ENCODE data around the gene KLHL29.
"Not testable (repeated sequence)": the region's sequence is repeated elsewhere in the genome, so short reads cannot be mapped to it uniquely, and the experiment has no call there.

The KLHL29 gene

DNA sequence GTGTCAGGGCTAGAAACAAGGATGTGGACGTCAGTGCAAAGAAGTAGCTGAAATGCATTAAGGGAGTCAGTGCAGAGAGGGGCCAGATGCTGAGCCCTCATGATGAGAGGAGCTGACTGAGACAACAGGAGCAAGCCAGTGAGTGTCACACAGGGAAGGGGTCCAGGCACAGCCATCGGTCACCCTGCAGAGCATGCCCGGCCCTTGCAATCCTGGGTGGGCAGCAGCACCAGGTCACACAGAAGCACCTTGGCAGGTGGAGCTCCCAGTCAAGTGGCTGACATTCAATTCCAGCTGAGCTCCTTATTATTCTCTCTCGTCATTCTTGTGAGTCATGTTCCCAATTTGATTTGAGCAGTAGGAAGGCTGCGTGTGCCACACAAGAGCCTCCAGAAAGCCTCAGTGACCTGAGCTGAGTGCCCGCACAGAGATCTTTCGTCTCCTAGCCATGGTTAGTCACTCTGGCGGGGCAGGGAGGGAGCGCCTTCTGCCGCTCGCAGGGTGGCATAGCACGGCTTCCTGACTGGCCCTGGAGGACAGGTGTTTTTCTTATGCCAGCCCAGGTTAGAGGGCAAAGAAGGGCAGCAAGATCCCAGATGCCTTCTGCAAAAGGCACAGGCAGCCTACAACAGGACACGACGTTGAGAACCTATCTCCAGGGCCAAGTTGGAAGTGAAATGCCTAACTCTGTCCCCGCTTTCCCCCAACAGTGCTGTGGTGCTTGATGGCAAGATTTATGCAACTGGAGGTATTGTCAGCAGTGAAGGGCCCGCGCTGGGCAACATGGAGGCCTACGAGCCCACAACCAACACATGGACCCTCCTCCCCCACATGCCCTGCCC, 321.0 kb downstream of the KLHL29 start:
- DNase-seq: no peak

DNA sequence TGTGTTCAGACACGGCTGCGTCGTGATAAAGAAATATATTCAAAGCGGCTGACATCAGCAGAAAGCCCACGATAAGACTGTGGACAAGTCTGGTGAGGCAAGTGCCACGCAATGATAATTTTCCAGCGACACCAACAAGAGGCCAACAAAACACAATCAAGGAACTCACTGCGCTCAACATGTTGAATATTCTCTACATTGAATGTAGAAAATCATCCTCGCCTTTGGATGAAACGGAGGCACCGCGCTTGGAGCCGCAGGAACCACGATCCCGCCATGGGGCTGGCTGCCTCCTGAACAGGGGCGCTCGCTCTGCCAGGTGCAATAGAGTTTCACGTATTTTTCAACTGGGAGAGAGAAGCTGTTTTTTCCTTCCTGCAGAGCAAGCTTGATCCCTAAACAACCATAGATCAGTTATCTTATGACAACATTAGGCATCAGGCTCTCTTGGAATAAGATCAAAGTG, 321.7 kb downstream of the KLHL29 start:
- DNase-seq: no peak

DNA sequence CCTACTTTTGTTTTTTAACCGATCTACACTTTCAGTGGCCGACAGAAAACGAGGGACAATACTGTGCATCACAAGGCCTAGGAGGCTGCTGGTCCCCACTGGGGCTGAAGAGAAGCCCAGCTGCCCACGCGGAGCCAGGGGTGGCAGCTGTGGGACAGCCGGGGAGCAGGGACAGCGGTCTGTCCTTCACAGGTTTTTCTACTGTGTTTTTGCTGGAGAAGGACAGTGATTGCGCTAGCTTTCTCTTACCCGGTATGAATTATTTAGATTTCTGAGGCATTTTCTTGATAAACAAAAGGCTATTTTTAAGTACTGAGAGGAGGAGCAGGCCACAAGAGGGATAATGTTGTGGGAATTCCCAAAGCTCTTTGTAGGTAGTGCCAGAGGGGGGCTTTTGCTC, 322.1 kb downstream of the KLHL29 start:
- DNase-seq: no peak

DNA sequence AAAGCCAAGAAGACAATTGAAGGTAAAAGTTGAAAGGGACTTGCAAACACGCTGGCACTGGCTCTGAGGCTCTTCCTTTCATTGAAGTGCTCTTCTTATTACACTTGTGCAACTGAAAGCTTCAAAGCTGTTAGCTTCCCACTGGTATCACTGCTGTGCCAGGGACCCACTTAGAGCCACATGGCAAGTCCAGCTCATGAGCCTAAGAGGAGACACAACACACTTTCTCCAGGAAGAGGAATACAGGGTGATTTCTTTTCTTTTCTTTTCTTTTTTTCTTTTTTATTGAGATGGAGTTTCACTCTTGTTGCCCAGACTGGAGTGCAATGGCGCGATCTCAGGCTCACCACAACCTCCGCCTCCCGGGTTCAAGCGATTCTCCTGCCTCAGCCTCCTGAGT, 323.8 kb downstream of the KLHL29 start:
- DNase-seq: no peak

DNA sequence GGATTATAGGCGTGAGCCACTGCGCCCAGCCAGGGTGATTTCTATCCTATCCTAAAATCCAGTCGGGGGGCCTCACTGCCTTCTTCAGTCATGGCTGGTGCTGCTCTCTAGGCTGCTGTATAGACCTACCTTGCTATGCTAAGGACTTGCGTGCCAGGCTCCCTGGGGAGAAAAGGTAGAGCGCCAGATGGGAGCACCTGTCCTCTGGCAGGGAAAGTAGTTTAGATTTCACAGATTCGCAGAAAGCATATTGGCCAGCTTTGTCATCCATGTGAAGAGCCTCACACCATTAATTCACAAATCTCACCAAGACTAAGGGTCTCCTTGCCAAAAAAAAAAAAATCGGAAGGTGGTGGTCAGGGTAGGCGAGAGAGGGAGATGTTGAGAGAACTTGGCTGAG, 324.3 kb downstream of the KLHL29 start:
- DNase-seq: no peak

DNA sequence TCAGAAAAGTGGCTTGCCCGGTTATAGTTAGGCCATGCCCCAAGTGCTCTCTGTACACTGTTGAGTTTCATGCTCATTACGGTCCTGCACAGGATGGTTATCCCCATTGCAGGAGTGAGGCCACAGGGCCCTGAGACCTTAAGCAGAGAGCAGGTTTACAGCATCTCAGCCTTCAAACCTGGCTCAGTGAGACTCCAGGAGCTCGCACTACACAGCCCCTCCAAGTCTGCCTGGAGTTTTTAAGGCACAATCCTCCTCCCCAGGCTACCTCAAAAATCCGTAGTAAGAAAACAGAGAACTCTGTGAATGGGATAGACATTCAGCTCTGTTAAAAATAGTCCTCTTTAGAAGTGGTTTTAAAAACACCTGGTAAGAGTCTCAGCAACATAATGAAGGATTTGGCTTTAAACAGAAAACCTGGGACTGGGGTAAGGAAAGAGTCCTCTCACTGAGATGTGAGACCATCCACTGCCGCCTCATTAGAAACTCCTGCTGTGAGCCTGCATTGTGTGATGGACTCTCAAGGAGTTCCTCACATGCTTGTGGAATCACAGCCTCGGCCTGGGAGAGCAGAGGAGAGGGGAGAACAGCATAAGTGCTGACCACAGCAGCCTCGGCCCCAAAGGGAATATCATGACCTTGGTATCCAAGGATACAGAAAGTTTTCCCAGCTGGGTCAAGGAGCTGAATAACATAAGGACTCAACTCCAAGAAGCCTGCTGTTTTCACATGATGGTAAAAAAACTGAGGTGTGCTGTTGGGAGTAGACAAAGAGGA, 327.2 kb downstream of the KLHL29 start:
- DNase-seq: no peak

DNA sequence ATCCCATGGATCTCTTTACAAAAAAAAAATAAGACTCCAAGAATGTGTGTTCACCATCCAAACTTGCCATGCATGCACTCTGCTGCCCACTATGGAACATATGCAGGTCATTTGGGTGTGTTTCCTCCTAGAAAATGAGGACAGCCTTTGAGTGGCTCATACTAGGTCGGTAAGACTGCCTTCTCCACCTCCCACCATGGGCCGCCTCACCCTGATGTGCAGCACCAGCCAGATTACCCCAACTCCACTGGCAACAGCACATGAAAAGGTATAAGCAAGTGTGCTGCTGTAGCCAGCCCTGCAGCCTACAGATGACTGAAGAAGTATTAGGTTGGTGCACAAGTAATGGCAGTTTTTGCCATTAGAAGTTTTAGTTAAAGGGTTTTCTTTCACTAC, 327.8 kb downstream of the KLHL29 start:
- no peak for DNase-seq

DNA sequence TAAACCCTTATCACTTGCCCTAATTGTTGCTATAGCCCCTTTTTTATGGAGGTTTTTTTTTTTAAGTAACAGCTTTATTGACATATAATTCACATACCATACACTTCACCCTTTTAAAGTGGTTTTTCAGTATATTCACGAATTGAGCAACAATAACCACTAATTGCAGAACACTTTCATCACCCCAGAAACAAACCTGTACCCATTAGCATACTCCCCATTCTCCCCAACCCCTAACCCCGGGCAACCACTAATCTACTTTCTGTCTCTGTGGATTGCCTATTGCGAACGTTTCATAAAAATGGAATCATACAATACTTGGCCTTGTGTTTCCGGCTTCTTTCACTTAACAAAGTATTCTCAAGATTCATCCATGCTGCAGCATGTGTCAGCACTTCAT, 328.4 kb downstream of the KLHL29 start:
- DNase-seq: no peak

DNA sequence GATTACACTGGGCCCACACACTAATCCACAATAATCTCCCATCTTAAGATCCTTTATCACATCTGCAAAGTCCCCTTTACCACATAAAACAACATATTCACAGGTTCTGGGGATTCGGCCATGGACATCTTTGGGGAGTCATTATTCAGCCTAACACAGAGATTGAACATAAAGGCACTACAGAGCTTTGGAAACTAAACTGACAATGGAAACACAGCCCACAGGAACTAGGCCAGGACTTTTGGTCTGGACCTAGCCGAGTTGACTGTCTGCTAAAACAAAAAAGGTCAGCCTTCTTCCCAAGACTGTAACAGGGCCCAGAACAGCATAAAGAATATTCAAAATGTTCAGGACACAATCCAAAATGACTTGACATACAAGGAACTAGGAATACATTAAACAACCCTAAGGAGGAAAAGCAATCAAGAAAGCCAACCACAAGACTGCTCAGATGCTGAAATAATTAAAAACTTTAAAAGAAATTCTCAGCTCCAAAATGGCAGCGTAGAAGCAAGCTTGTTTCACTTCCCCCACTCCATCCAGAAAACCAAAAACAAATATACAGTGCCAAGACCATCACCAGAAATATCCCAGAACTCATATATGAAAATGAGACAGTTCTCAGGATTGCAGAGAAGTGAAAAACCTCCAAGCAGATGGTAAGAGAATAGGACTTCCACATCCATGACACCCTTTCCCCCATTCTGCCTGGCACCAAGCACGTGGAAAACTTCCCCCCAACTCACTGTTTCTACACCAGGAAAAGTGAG, 334.1 kb downstream of the KLHL29 start:
- DNase-seq: no peak

DNA sequence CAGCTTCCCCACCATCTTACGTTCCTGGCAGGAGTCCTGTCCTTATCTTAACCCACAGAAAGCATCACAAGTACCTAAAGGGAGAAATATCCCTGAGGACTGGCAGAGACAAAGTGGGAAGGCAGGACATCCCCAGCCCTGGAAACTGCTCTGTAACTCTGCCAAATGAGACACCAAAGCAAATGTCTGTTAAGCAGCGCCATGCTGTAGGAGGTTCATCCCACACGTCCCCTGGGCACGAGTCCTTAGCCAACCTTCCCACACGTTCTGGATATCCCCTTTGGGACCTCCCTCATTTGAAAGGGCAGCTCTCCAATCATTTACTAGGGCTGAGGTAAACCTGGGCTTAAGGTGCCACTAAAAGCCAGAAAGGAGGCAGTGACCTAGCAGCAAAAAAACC, 334.7 kb downstream of the KLHL29 start:
- DNase-seq: no peak

DNA sequence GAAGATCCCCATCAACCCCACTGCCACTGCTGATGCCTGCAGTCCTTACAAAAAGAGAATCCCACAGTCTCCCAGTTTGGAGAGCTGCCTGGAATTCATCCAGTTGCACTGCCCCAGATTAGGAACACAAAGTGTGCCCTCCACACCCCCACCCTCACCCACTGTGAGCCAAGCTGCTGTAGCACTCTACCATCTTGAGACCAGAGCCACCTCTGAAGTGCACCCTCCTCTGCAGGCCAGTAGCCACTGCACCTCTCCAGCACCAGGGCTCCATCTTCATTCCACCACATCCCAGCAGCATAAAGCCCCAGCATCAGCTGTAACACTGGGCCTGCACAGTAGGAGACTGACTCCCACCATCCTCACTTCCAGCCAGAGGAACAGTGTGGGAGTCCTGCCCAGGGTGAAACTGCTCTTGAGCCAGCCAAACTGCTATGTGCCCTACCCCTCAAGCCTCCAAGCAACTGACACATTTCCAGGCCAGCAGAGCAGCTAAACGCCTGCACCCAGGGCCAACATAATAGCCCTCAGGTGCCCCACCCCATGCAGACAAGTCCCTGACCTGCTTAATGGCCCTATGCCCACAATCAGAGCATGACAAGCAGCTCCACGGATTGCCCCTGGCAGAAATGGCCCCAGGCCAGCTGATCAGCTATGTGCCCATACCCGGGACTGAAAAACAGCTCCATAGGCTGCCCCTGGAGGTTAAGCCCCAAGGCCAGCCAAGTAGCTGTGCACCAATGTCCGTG, 335.9 kb downstream of the KLHL29 start:
- no peak for DNase-seq

DNA sequence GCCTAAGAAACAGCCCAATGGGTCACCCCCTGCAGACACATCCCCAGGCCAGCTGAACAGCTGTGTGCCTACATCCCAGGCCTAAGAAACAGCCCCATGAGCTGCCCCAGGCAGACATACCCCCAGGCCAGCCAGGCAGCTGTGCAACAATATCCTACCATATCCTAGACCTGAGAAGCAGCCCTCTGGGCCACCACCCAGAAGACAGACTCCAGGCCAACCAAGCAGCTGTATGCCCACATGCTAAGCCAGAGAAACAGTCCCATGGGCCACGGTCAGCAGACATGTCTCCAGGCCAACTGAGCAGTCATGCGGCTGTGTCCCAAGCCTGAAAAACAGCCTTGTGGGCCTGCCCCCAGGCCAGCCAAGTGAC, 336.5 kb downstream of the KLHL29 start:
- no peak for DNase-seq

DNA sequence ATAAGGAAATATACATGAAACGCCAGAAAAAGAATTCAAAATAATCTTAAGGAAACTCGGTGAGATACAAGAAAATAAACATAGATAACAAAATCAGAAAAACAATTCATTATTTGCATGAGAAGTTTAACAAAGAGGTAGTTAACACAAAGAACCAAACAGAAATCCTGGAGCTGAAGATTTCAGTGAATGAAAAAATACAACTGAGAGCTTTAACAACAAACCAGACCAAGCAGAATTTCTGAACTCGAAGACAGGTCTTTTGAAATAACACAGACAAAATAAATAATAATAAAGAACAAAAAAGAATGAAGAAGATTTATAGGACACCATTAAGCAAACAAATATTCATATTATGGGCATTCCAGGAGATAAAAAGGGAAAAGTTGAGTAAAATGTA, 337.3 kb downstream of the KLHL29 start:
- DNase-seq: no peak

DNA sequence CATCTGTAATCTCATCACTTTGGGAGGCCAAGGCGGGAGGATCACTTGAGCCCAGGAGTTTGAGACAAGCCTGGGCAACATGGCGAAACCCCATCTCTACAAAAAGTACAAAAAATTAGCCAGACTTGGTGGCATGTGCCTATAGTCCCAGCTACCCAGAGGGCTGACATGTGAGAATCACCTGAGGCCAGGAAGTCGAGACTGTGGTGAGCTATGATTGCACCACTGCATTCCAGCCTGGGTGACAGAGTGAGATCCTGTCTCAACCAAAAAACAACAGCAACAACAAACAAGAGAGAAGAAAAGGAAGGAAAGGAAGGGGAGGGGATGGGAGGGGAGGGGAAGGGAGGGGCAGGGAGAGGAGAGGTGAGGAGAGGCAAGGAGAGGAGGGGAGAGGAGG, 338.1 kb downstream of the KLHL29 start:
- not testable (repeated sequence) for DNase-seq

DNA sequence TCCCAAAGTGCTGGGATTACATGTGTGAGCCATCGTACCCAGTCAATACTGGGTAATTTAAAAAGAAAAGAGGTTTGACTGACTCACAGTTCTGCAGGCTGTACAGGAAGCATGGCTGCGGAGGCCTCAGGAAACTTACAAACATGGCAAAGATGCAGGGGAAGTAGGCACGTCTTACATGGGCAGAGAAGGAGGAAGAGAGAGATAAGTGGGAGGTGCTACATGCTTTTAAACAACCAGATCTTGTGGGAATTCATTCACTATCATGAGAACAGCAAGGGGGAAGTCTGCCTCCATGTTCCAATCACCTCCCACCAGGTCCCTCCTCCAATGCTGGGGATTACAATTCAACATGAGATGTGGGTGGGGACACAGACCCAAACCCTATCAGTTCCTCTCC, 349.4 kb downstream of the KLHL29 start:
- no peak for DNase-seq

DNA sequence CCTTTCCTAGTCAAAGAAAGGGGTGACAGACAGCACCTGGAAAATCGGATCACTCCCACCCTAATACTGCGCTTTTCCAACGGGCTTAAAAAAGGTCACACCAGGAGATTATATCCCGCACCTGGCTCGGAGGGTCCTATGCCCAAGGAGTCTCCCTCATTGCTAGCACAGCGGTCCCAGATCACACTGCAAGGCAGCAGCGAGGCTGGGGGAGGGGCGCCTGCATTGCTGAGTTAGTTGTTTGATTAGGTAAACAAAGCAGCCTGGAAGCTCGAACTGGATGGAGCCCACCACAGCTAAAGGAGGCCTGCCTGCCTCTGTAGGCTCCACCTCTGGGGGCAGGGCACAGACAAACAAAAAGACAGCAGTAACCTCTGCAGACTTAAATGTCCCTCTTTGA, 351.8 kb downstream of the KLHL29 start:
- not testable (repeated sequence) for DNase-seq

DNA sequence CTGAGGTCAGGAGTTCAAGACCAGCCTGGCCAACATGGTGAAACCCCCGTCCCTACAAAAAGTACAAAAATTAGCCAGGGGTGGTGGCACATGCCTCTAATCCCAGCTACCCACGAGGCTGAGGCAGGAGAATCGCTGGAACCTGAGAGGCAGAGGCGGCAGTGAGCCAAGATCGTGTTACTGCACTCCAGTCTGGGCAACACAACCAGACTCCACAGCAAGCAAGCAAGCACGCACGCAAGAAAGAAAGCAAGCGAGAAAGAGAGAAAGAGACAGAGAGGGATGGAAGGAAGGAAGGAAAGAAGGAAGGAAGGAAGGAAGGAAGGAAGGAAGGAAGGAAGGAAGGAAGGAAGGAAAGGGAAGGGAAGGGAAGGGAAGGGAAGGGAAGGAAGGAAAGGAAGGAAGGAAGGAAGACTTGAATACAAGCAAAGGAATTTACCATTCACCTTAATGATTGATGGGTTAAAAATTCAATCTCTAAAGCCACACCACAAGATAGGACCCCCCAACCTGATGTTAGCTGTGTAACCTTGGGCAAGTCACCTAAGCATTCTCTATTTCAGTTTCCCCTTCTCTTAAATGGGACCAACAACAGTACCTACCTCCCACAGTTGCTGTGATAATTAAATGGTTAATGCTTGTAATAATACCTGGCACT, 360.2 kb downstream of the KLHL29 start:
- no peak for DNase-seq

DNA sequence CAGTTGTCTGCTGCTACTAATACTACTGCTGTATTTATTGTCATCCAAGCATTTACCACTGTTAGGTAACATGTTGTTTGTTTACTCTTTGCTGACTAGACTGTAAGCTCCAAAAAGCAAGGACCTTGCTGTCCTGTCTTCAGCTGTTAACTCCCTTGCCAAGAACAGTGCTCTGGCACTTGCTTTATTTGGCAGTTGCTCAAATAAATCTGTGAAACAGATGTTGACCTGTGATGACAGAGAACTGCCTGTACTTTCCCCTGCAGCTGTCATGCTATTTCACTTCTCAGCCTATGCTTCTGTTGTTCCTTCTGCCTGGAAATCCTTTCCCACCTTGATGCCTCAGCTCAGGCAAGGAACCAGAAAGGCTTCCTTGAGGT, 360.7 kb downstream of the KLHL29 start:
- DNase-seq: no peak

DNA sequence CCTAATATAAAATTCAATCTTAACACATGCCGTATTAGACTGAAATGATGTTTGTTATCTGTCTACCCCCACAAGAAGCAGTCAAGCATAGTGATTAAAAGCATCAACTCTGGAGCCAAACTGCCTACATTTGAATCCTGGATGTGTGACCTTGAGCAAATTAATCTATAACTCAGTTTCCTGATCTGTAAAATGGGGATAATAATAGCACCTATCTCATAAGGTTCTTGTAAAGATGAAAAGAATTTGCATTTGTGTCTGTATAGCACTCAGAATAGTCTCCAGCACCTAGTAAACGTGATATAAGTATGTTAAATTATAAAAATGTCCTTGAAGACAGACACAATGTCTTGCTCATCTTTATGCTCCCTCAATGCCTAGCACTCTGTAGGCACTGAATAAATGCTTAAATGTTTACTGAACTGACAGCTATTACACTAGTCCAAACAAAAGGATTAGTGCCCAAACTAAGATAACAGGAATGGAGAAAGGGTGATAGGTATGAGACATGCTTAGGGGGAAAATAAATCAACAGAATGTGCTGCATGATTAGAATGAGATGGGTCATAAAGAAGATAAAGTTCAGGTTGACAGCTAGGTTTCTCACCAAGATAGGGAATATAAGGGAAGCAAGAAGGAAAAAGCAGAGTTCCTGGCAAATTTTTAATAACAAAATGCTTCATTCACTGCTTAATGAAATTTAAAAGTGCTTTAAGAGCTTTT, 361.3 kb downstream of the KLHL29 start:
- DNase-seq: no peak

DNA sequence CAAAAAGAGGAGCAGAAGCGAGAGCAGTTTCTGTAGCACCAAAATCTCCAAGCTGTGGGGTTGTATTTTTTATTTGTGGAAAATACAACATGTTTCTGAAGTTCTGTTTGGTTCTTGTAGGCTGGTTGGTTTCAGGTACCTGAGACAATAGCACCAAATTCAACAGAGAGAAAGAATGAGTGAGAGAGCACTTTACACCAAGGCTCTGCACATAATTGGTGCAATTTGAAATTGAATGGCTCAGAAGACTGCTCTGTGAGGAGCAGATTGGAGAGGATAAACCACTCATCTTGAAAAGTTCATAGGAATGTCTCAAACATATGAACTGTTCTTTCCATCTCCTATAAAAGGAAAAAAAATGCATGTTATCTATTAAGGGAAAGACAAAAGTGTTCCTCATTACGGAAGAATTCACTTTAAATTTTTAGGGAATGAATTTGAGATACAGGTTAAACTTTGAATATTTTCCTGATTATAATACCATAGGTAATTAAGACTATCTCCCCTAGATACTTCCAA, 366.8 kb downstream of the KLHL29 start:
- no peak for DNase-seq

DNA sequence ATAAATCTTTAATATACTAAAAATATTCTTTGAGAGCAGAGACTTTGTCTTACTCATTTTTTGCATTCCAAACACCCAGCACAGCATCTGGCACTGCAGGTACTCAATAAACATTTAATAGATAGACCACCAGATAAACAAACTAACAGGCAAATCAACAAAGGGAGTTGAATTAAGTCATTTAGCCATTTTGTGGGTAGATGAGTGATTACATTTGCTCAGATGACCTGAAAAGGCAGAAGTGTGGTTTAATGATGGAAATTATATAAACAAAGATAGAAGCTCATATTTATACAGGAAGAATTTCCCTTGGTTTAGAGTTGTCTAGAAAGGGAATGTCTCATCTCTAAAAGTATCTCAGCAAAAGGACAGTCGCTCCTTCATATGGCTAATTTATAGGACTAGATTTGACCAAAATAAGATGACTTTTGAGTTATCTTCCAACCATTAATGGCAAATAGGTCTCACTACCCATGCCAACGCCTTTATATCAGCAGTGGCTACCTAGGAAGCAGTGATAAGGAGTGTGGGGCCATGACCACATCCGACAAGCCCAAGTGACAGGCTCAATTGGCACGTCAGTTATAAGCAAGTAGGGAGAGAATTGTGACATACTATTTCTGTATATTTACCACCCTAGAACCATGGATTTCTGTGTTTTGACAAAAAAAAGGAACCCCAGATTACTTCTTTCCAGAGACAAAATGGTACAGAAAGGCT, 368.5 kb downstream of the KLHL29 start:
- DNase-seq: no peak
